ENCODE data around the gene P3H3. TPM values are rescaled to one million over a fixed set of nuclear protein-coding genes. Genes with fewer than 3 reads are reported as not detected.
A peak's percentile ranks its signal among the peaks of the same experiment; 100 is the strongest.
"Not testable (repeated sequence)": the region's sequence is repeated elsewhere in the genome, so short reads cannot be mapped to it uniquely, and the experiment has no call there.

P3H3 gene
- polyA plus RNA-seq, 3 donors = 5.4 to 9.0 (median 7.4) TPM

DNA sequence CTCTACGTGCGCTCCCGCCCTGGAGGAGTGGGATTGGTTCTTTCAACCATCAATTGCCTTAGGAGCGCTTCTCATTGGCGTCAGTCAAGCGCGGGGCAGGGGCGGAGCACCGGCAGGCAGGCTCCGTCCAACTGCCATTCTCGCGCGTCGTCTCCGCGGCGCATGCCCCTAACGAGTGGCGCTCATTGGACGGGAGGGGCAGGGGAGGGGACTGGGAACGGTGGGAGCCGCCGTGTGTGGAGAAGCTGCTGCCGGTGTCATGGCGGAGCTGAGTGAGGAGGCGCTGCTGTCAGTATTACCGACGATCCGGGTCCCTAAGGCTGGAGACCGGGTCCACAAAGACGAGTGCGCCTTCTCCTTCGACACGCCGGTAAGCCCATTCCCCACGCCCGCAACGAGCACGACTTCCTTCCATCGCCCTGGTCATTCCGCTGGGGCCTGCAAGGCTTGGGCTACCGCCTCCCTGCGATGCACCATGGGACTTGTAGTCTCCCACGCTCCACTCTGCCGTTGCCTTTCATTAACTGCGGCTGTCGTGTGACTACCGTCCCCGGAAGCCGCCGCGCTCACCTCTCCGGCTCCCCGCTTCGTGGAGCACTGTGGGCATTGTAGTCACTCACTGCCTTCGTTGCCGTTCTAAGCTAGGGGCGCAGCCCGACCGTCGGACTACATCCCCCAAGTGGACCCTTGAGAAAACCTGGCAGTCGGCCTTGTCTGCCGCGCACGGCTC lies 23.9 kb downstream of the P3H3 start, which contains the start of gene USP5:
Gene USP5 (plus strand): TSS at position 230 of the 730 bp plus-strand sequence. CDS start 30 bp downstream, at position 260.
- H3K27ac ChIP-seq (ENCODE audit: low read depth, low read length) = peak within 1 kb of the TSS; percentile 74
- 0% methylated on average over 64 to 65 of the region's 65 CpGs for WGBS, 3 donors

DNA sequence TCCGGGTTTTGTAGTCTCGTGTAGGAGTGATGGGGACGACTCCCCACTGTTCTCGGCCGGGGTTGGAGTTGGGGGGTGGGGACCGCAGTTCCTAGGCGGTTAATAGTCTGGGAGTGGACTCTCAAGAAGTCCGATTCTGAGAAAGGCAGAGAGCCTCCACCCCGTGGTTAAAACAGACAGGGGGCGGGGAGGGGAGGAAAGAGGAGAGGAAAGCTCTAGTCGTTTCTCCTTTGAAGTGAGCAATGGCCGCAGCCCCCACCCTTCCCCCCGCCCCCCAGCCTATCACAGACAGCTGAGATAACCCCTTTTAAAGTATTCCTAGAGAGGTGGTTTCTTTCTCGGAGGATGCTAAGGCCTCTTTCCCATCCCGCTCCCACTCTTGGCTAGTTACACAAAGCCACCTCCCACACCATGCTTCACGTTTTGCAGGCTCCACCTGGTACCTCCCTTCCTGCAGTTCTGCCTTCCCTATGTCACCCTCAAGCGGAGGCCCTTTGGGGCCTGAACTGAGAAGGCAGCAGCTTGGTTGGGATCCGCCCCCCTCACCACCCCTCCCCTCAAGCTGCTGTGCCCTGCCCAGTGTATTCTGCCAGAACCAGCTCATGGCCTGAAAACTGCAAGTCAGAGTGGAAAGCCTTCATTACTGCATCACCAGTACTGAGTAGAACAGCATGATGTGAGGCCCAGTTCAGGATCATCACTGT lies 24.6 kb downstream of the P3H3 start:
- 1 to 3% (median 2%) methylated on average over 18 of the region's 18 CpGs for WGBS, 3 donors
- H3K27ac ChIP-seq (ENCODE audit: low read depth, low read length) = no peak overlapping the region

DNA sequence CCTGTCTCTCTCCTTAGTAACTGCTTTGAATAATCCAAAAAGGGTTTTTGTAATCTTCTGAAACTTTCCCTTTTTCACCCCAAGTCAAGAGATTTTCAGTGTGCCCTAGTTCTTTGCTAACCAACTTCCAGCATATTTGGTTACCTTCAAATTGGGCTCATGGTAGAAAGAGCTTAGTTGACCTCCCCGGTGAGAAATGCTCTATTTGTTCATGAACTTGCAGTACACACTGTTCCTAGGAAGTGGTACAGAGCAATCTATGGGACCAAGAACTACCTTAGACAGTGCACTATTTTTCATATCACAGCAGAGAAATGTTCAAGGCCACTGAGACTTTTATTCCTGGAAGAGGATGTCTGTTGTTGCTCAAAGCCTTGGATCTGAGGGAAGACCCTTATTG lies 25.4 kb downstream of the P3H3 start:
- H3K27ac ChIP-seq (ENCODE audit: low read depth, low read length) = no peak overlapping the region
- WGBS, 3 donors = 42 to 77% (median 66%) methylated on average over 1 of the region's 1 CpG

DNA sequence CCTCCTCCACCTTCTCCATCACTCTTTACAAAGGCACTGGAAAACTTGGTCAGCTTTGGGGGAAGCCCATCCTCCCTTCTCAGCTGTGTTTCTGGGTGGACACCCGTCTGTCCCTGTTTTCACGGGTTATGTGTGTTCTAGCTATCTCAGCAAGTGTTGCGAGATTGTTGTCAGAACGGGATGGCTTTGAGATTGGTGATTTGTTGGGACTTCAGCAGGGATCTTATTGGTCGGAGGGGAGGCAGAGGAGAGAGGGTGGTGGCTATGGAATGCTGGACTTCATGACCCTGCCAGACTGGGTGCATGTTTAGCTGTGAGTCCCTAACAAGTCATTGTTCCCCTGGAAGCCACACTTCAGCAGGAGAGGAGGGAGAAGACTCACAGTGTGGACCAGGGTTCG lies 25.8 kb downstream of the P3H3 start:
- WGBS, 3 donors = 57 to 81% (median 80%) methylated on average over 6 of the region's 6 CpGs
- no peak overlapping the region for H3K27ac ChIP-seq (ENCODE audit: low read depth, low read length)

DNA sequence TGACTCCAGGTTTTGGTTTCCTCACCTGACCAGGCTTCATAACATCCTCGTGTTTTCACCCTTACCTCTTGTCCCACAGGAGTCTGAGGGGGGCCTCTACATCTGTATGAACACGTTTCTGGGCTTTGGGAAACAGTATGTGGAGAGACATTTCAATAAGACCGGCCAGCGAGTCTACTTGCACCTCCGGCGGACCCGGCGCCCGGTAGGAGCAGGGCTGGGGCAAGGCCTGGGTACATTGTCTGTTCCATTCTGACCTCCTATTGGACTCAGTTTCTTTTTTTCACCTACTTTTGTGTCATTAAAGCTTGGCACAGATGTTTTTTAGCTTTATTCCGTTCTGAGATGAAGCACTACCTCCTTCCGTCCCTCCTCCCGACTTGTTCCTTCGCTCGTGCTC lies 27.1 kb downstream of the P3H3 start:
- WGBS, 3 donors = 88 to 94% (median 88%) methylated on average over 14 of the region's 14 CpGs
- H3K27ac ChIP-seq (ENCODE audit: low read depth, low read length) = no peak overlapping the region

DNA sequence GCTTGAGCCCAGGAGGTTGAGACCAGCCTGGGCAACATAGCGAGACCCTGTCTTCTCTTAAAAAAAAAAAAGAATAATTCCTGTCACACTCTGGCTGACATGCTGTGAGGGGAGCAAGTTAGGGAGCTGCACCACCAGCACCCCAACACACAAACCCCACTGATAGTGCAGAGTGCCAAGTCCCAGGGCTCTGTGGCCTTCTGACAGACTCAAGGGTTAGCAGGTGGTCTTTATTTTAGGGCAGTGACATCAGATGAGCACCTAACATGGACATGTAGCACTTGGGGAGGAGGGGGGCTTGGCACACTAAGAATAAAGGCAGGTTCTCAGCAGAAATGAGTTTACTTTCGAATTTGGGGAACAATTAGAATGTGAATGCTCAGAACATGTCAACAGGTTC lies 30.6 kb downstream of the P3H3 start:
- no peak overlapping the region for H3K27ac ChIP-seq (ENCODE audit: low read depth, low read length)
- 93 to 96% (median 94%) methylated on average over 2 of the region's 2 CpGs for WGBS, 3 donors

DNA sequence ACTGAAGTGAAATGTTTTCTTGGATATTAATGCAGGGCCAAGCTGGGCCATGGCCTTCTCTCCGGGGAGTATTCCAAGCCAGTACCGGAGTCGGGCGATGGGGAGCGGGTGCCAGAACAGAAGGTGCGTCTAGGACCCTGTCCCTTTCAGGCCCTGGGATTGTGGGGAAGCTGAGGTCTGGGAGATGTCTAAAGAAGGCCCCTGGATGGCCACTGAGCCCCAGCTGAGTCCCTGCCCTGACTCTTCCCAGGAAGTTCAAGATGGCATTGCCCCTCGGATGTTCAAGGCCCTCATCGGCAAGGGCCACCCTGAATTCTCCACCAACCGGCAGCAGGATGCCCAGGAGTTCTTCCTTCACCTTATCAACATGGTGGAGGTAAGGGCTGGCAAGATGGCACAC lies 31.9 kb downstream of the P3H3 start:
- 94 to 95% (median 95%) methylated on average over 9 of the region's 9 CpGs for WGBS, 3 donors
- no peak overlapping the region for H3K27ac ChIP-seq (ENCODE audit: low read depth, low read length)

DNA sequence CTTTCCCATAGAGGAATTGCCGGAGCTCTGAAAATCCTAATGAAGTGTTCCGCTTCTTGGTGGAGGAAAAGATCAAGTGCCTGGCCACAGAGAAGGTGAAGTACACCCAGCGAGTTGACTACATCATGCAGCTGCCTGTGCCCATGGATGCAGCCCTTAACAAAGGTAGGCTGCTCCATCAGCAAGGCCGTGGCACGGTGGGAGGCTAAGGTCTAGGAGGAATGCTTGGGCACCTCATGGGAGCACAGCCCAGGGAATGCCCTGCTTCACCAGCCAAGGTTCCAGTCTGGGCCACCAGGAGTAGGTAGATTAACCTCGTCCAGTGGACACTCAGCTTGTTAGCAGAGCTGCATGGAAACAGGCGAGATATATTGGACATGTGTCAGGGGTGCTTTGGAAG lies 32.7 kb downstream of the P3H3 start:
- WGBS, 3 donors = 95 to 97% (median 96%) methylated on average over 7 of the region's 7 CpGs
- no peak overlapping the region for H3K27ac ChIP-seq (ENCODE audit: low read depth, low read length)

DNA sequence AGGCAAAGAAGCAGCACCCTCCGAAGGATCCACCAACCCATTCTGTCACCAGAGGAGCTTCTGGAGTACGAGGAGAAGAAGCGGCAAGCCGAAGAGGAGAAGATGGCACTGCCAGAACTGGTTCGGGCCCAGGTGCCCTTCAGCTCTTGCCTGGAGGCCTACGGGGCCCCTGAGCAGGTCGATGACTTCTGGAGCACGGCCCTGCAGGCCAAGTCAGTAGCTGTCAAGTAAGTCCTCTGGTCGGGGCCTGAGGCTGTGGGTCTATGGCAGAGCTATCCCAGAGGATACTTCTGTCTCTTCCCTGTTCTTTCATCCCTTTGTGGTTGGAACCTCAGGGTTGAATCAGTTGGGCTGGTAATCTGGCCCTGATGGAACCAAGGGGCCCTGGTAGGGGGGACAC lies 33.2 kb downstream of the P3H3 start:
- no peak overlapping the region for H3K27ac ChIP-seq (ENCODE audit: low read depth, low read length)
- 94 to 96% (median 96%) methylated on average over 9 of the region's 9 CpGs for WGBS, 3 donors

DNA sequence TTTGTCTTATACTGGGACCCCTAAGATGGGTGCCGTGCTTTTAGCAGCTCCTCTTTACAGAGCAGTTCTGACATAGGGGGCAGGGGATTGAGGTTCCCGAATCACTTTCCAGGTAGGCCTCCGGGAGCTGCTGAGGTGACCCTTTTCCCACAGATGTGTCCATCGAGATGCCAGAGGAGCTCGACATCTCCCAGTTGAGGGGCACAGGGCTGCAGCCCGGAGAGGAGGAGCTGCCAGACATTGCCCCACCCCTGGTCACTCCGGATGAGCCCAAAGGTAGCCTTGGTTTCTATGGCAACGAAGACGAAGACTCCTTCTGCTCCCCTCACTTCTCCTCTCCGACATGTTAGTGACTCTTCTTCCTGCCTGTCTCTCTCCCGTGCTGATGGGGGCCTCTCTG lies 34.8 kb downstream of the P3H3 start:
- WGBS, 3 donors = 91 to 94% (median 93%) methylated on average over 11 of the region's 11 CpGs

DNA sequence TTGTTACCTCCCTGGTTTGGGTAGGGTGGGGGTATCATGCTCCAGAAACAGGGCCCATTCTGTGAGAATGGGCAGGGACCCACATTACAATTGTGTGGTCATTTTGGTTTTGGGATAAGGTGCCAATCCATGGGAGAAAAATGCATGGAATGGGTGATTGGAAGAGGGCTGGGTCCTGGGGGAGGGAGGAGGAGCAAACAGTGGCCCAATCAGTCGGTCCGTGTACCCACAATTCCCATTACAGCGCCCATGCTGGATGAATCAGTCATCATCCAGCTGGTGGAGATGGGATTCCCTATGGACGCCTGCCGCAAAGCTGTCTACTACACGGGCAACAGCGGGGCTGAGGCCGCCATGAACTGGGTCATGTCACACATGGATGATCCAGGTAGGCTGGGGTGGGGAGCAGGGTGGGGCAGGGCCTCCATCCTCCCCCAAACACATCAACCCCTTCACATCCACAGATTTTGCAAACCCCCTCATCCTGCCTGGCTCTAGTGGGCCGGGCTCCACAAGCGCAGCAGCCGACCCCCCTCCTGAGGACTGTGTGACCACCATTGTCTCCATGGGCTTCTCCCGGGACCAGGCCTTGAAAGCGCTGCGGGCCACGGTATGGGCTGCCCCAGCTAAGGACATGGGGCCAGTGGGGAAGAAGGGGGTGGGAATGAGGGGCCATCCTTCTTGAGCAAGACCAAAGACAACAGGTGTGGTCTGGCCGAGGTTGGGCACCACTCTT lies 35.5 kb downstream of the P3H3 start:
- H3K27ac ChIP-seq (ENCODE audit: low read depth, low read length) = no peak overlapping the region
- 96 to 98% (median 96%) methylated on average over 15 to 16 of the region's 16 CpGs for WGBS, 3 donors

More for the DNA sequence above, 34.8 kb downstream of the P3H3 start:
- no peak overlapping the region for H3K27ac ChIP-seq (ENCODE audit: low read depth, low read length)

DNA sequence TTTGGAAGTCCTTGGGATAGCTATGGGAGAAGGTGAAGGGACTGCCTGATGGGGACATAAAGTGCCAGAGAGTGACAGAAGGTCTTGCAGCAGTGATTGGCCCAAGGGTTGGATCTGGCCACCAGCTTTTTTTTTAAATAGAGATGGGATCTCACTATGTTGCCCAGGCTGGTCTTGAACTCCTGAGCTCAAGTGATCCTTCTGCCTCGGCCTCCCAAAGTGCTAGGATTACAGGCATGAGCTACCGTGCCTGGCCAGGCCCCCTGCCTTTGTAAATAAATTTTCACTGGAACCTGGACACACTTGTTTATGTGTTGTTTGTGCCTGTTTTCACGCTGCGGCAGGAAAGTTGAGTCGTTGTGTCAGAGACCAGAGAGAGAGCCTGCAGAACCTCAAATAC lies 37.1 kb downstream of the P3H3 start:
- 88 to 93% (median 91%) methylated on average over 5 of the region's 5 CpGs for WGBS, 3 donors
- H3K27ac ChIP-seq (ENCODE audit: low read depth, low read length) = not testable (repeated sequence)

DNA sequence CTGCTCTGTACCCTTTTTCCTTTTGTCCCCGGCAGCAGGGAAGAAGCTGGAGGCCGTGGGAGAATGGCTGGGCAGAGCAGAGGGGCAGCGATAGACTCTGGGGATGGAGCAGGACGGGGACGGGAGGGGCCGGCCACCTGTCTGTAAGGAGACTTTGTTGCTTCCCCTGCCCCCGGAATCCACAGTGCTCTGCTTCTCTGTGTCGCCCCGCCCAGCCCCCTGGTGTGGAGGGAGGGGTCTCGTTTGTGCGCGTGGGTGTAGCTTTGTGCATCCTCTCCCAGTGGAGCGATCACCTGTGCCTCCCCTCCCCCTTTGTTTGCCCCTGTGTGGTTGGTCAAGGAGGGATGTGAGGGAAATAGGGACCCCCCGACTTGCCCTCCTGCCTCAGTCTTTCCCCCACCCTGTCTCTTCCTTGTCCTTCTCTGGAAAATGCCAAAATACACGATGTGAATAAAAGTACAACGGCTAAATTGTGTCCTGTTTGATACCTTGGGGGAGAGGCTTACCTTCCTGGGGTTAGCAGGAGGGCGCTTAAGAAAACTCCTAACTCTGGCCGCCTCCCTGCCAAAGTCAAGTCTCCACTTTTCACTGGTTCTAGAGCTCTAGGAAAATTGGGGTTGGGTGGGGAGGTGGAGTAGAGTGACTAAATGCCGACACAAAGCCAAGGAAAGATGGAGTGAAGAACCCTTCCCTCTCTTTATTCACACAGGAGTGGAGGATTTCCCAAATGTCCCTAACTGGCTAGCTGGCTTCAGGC lies 38.1 kb downstream of the P3H3 start:
- 71 to 82% (median 80%) methylated on average over 18 to 19 of the region's 19 CpGs for WGBS, 3 donors
- H3K27ac ChIP-seq (ENCODE audit: low read depth, low read length) = no peak overlapping the region

DNA sequence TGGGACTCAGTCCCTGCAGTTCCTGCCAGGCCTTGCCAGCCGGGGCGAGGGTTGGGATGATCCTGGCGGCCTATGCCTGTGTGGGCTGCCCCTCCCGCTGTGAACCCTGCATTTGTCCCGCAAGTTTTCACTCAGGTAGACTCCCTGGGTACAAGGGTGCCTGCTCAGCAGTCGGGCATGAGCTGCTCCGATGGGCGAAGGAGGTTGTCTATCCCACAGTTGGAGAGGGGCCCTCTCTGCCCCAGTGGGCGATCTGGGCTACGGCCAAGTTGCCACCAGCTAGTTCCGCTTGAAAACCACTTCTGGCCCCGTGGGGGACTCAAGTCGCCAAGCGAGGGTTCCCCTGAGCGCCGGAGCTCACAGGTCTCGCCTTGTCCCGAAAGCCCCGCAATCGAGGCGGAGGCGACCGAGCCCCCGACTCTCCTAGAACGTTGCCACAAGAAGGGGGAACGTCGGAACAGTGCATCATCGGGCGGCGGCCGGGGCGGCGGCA lies 38.8 kb downstream of the P3H3 start:
- WGBS, 3 donors = 2% methylated on average over 32 to 33 of the region's 33 CpGs
- no peak overlapping the region for H3K27ac ChIP-seq (ENCODE audit: low read depth, low read length)

DNA sequence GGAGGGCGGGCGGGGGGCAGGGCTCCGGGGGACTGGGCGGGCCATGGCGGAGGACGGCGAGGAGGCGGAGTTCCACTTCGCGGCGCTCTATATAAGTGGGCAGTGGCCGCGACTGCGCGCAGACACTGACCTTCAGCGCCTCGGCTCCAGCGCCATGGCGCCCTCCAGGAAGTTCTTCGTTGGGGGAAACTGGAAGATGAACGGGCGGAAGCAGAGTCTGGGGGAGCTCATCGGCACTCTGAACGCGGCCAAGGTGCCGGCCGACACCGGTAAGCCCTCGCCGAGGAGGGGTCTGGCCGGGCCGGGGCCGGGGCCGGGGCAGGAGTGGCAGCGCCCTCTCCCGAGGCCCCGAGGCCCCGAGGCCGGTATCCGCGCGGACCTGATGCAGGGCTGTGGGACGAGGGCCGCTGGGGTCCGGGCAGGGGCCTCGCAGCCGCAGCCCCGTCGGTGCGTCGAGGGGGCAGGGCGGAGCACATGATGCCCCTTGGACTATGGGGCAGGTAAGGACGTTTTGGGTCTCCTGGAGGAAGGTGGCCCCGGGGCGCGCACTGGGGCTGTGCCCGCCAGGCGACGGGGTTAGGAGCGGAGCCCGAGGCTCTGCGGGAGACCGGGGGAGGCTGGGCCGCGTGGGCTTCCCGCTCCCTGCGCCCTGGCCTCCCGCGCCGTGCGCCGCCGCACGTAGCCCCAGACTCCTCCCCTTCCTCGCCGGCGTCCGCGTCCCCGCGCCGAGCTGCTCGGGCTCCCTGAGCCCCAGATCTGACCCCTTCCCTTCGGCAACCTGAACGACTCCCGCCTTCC lies 39.4 kb downstream of the P3H3 start, which contains the start of gene TPI1:
Gene TPI1 (plus strand): TSS at position 119 of the 798 bp plus-strand sequence. CDS start 36 bp downstream, at position 155.
- no peak within 1 kb of the TSS for H3K27ac ChIP-seq (ENCODE audit: low read depth, low read length)
- 0 to 1% (median 0%) methylated on average over 61 to 86 of the region's 86 CpGs for WGBS, 3 donors

DNA sequence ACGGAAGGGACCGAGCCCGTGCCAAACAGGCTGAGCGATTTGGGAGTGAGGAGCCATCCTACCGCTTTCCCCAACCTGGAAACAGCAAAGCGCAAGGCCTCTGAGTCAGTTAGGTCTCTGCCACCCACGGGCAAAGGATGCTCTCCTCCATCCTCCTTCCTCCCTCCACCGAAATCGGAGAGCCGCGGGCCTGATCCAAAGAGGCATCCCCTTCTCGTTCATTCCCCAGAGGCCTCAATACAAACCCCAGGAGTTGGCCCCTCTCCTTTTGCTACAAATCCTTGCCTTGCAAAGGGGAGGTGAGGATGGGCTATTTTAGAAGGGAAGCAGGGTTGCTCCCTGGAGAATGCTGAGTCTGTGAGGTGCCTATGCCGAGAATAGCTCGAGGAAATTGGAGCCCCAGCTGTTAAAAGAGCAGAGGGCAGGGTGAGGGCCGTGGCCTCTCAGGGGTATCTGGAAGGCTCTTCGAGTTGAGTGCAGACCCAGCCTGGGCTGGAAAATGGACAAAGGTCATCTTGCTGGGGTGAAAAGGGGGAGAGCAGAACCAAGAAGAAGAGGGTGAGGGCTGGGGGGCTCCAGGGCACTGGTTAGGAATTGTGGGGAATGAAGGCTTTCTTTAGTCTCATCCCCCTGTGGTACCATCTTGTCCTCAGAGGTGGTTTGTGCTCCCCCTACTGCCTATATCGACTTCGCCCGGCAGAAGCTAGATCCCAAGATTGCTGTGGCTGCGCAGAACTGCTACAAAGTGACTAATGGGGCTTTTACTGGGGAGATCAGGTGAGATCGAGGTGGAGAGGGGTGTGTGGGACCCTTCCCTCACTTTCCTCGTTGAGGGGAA lies 40.2 kb downstream of the P3H3 start:
- H3K27ac ChIP-seq (ENCODE audit: low read depth, low read length) = no peak overlapping the region
- 10 to 13% (median 11%) methylated on average over 22 of the region's 22 CpGs for WGBS, 3 donors

Data from adipose tissue (tissue), 3 donors.